HUES6 (cell line): ENCODE measurements around the gene ANO10.

Experiments used
- H3K27ac ChIP-seq: 2 replicates; pipeline ENCODE4 v1.7.0; 2013; ENCODE audit warnings: low read depth, mild to moderate bottlenecking, low read length, inconsistent platforms
- H3K27me3 ChIP-seq: 2 replicates; pipeline ENCODE4 v1.6.1; 2013; ENCODE audit warnings: low read length; ENCODE audit not compliant: control insufficient read depth, insufficient read depth
- H3K36me3 ChIP-seq: 2 replicates; pipeline ENCODE4 v1.6.1; 2013; ENCODE audit warnings: low read length; ENCODE audit not compliant: control insufficient read depth, insufficient read depth
- H3K4me1 ChIP-seq: 2 replicates; pipeline ENCODE4 v1.6.1; 2013; ENCODE audit warnings: low read length; ENCODE audit not compliant: control insufficient read depth, insufficient read depth
- H3K4me3 ChIP-seq: 2 replicates; pipeline ENCODE4 v1.5.1; 2013; ENCODE audit warnings: low read depth, low read length
- H3K9ac ChIP-seq: one replicate; pipeline ENCODE4 v1.6.1; 2013; ENCODE audit warnings: mild to moderate bottlenecking, low read length
- H3K9me3 ChIP-seq: 2 replicates; pipeline ENCODE4 v1.6.1; 2013; ENCODE audit warnings: low read depth, low read length; ENCODE audit not compliant: control insufficient read depth, insufficient read depth

The ANO10 gene

GRCh38 chr3:43316783-43317460, 304.9 kb downstream of the ANO10 start:
- Histone ChIP-seq H3K9me3 (no peaks in the 10 kb centered on the region), H3K36me3 (0 out of 2 replicates have a peak, but pooled peaks cover 4% of the 10 kb centered on the region), H3K27me3 (no peaks in the 10 kb centered on the region), H3K27ac (no peak overlapping the region), H3K9ac (no peak overlapping the region), H3K4me3 (no peak overlapping the region), H3K4me1 (peaks cover 12% of the 10 kb centered on the region)
